ENCODE results near the gene AQP2. TPM values are rescaled to one million over a fixed set of nuclear protein-coding genes. Genes with fewer than 3 reads are reported as not detected.

Gene AQP2
- total RNA-seq, 4 donors from 2014 or later, result not detected

DNA sequence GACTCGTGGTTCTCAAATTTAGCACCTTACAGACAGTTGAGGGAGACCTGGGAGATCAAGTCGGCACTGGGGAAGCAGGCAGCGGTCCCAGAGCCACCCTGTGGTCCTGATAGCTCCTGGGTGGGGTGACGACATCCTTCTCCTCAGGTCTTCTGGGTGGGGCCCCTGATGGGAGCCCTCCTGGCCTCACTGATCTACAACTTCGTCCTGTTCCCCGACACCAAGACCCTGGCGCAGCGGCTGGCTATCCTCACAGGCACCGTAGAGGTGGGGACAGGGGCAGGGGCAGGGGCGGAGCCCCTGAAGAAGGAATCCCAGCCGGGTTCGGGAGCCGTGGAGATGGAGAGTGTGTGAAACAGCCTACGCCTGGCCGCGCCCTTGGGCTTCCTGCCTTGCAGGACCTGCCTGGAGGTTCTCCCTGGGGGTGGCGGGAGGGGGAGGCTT lies 24.8 kb downstream of the AQP2 start:
- peaks cover 5 to 24% (median 10%) of the 10 kb centered on the region in 3 donors for H3K4me1 ChIP-seq
- TF ChIP-seq, protein P1, sequence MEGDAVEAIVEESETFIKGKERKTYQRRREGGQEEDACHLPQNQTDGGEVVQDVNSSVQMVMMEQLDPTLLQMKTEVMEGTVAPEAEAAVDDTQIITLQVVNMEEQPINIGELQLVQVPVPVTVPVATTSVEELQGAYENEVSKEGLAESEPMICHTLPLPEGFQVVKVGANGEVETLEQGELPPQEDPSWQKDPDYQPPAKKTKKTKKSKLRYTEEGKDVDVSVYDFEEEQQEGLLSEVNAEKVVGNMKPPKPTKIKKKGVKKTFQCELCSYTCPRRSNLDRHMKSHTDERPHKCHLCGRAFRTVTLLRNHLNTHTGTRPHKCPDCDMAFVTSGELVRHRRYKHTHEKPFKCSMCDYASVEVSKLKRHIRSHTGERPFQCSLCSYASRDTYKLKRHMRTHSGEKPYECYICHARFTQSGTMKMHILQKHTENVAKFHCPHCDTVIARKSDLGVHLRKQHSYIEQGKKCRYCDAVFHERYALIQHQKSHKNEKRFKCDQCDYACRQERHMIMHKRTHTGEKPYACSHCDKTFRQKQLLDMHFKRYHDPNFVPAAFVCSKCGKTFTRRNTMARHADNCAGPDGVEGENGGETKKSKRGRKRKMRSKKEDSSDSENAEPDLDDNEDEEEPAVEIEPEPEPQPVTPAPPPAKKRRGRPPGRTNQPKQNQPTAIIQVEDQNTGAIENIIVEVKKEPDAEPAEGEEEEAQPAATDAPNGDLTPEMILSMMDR (IDR thresholded peaks at IDR 0.05), result no peak
- TF ChIP-seq POLR2A (IDR thresholded peaks at IDR 0.05), result no peak
- peak overlapping the region in 2 of 4 donors; percentile 48 to 58 for H3K27ac ChIP-seq
- DNase-seq, result no peak
- intact Hi-C loops (cut with DNase I), result no loop called here
- H3K9me3 ChIP-seq, result no peaks in the 10 kb centered on the region
- H3K4me3 ChIP-seq, result no peak overlapping the region
- H3K36me3 ChIP-seq, result no peaks in the 10 kb centered on the region
- WGBS, 2 donors, result 29 to 73% methylated on average over 2 to 4 of the region's 17 CpGs
- H3K27me3 ChIP-seq, result peaks cover 0 to 10% (median 0%) of the 10 kb centered on the region in 4 donors

DNA sequence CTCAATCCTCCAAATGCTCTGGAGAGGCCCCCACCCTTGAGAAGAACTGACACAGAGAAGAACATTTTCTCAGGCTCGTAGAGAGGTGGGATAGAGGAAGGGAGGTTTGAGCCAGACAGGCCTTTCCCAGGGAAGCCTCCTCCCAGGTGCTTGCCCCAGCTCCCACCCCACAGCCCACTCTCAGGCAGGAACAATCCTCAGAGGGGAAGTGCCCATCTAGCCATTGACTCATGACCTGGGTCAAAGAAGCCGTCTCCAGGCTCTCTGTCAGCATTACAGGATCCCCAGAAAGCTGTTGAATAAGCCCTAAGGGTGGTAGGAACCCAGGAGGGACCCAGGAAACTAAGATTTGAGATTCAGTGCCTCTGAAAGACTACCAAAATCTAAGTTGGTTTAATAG lies 26.0 kb downstream of the AQP2 start:
- 75 to 88% methylated on average over 1 to 2 of the region's 2 CpGs for WGBS, 2 donors

DNA sequence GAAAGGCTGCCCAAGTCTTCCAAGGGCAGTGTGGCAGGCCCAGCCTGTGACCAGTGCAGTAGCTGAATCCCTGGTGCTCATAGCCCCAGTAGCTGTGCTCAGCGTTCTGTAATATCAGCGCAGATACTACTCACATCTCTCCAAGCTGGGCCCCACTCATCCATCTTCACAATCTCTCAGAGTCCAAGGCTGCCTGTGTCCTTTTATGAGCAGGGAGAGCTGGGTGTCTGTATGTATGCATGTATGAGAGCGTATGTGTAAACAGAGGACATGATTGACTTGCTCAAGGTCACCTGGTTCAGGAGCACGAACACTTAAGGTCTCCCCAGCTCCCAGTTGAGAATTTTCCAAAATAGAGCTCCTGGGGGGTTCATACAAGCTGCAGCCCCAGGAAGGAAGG lies 27.6 kb downstream of the AQP2 start:
- TF ChIP-seq, protein P1 (IDR thresholded peaks at IDR 0.05), result no peak
- TF ChIP-seq POLR2A (IDR thresholded peaks at IDR 0.05), result no peak
- H3K27ac ChIP-seq, result no peak overlapping the region
- H3K4me1 ChIP-seq, result peaks cover 5 to 16% (median 10%) of the 10 kb centered on the region in 3 donors
- H3K36me3 ChIP-seq, result no peaks in the 10 kb centered on the region
- no peaks in the 10 kb centered on the region for H3K27me3 ChIP-seq
- no peak overlapping the region for H3K4me3 ChIP-seq
- 79 to 81% methylated on average over 3 to 4 of the region's 4 CpGs for WGBS, 2 donors
- intact Hi-C loops (cut with DNase I), result no loop called here
- DNase-seq, result no peak
- H3K9me3 ChIP-seq, result no peaks in the 10 kb centered on the region

More for the DNA sequence above, 26.0 kb downstream of the AQP2 start:
- Histone ChIP-seq H3K27me3 (no peaks in the 10 kb centered on the region), H3K4me3 (no peak overlapping the region), H3K36me3 (no peaks in the 10 kb centered on the region), H3K9me3 (no peaks in the 10 kb centered on the region), H3K4me1 (peaks cover 5 to 16% (median 10%) of the 10 kb centered on the region in 3 donors), H3K27ac (no peak overlapping the region)
- TF ChIP-seq, protein P1 (IDR thresholded peaks at IDR 0.05), result no peak
- no peak for TF ChIP-seq POLR2A (IDR thresholded peaks at IDR 0.05)
- DNase-seq, result no peak
- intact Hi-C loops (cut with DNase I), result no loop called here

DNA sequence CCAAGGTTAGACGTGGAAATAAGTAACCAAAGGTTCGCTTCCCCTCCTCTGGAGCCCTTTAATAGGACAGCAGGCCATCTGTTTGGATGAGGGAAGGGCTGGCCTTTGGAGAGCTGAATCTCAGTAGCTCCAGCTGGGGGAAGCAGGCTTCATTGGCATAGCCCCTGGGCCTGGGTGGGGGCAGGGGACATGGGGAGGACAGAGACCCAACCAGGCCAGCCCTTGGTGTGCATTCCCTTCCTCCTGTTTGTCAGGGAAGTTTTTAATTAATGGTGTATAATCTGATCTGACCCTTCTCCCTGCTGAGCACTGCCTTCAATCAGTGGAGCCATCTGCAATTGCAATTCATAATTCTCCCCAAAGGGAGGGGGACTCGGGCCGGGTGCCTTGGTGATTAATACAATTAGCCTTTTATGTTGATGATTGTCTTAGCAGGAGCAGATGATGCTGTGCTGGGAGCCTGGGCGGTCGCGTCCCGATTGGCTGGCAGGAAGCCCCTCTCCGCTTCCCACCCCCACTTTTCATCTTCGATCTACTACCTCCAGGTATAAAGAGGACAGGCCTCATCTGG lies 28.6 kb downstream of the AQP2 start:
- peaks cover 8 to 24% (median 10%) of the 10 kb centered on the region in 3 donors for H3K4me1 ChIP-seq
- H3K36me3 ChIP-seq, result no peaks in the 10 kb centered on the region
- 86 to 91% methylated on average over 4 of the region's 10 CpGs for WGBS, 2 donors
- DNase-seq, result no peak
- H3K4me3 ChIP-seq, result no peak overlapping the region
- no peak overlapping the region for H3K27ac ChIP-seq
- H3K27me3 ChIP-seq, result no peaks in the 10 kb centered on the region
- no peaks in the 10 kb centered on the region for H3K9me3 ChIP-seq
- no peak for TF ChIP-seq POLR2A (IDR thresholded peaks at IDR 0.05)
- TF ChIP-seq, protein P1 (IDR thresholded peaks at IDR 0.05), result no peak
- intact Hi-C loops (cut with DNase I), result no loop called here

DNA sequence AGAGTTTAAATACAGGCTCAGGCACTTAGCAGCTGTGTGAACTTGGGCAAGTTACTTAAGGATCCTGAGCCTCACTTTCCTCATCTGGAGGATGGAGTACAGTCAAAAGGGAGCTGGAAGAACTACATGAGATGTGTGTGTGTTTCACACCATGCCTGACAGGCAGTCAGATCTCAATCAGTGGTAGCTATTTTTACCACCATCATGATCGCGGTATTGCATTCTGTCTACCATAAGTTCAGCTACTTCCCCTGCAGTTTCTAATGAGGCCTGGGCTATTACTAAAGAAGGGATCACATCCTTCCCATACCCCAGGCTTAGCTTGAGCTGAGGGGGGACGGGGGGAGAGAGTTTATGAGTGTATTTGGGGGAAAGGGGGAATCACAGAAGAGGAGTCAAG lies 29.3 kb downstream of the AQP2 start:
- no peak for TF ChIP-seq POLR2A (IDR thresholded peaks at IDR 0.05)
- TF ChIP-seq, protein P1 (IDR thresholded peaks at IDR 0.05), result no peak
- H3K27ac ChIP-seq, result no peak overlapping the region
- no peaks in the 10 kb centered on the region for H3K27me3 ChIP-seq
- intact Hi-C loops (cut with DNase I), result no loop called here
- no peaks in the 10 kb centered on the region for H3K36me3 ChIP-seq
- peaks cover 9 to 26% (median 10%) of the 10 kb centered on the region in 3 donors for H3K4me1 ChIP-seq
- no peak overlapping the region for H3K4me3 ChIP-seq
- H3K9me3 ChIP-seq, result no peaks in the 10 kb centered on the region
- WGBS, 2 donors, result 87 to 94% methylated on average over 2 to 3 of the region's 3 CpGs
- DNase-seq, result no peak
